ENCODE results near the gene BET1. TPM values are rescaled to one million over a fixed set of nuclear protein-coding genes. Genes with fewer than 3 reads are reported as not detected.
A peak's percentile ranks its signal among the peaks of the same experiment; 100 is the strongest.

BET1 gene
- total RNA-seq, 2 experiments from 2014 or later = 14.3 to 31.6 TPM

DNA sequence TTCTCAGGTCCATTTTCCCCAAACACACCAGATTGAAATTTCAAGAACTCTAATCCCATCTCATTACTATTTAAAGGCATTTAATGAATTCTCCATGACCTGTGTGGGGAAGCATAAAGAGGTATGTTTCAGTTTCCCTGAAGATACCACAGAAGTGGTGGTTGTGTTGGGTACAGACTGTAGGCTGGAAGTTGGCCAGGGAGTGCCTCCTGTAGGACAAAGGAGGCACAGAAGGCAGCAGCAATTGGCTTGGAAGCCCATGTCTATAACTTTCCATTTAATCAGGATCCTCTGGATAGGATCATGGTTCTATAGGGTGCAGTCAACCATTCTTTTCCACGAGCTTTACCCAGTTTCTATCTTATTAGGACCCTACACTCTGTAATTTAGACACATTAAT, 8.6 kb upstream of the BET1 start:
- Histone ChIP-seq H3K79me2 (ENCODE audit: insufficient read depth, low read depth, low read length) (no peaks in the 10 kb centered on the region), H3K4me3 (ENCODE audit: low read depth, low read length, poor library complexity, severe bottlenecking) (no peak overlapping the region), H3K4me2 (ENCODE audit: low read length) (no peak overlapping the region), H2AFZ (ENCODE audit: low read length) (peak overlapping the region; percentile 28; the same call in 1 of the 2 replicates), H3K4me1 (ENCODE audit: insufficient read depth, low read length, poor library complexity, severe bottlenecking) (no peaks in the 10 kb centered on the region), H3K9me3 (ENCODE audit: low read length) (no peaks in the 10 kb centered on the region), H4K20me1 (ENCODE audit: insufficient read depth, low read length) (no peaks in the 10 kb centered on the region), H3K9me2 (ENCODE audit: insufficient read depth, low read length) (no peaks in the 10 kb centered on the region), H3K36me3 (ENCODE audit: insufficient read depth, low read length) (no peaks in the 10 kb centered on the region), H3K27ac (ENCODE audit: low read depth, low read length, poor library complexity, severe bottlenecking) (no peak overlapping the region)
- BruUV-seq (replicated peaks) = no TSS peak
- CTCF ChIA-PET (ENCODE audit: unreplicated experiment) = no interaction called here
- POLR2A ChIA-PET = interaction anchor here (1.4 kb wide), 1 partner anchor 9 kb away, joined by 5 read pairs; the partner anchor contains the start of gene BET1
- TF ChIP-seq EZH2phosphoT487 (IDR thresholded peaks at IDR 0.05; ENCODE audit: borderline replicate concordance, low read depth, low read length) = no peak
- TF ChIP-seq, protein P1, sequence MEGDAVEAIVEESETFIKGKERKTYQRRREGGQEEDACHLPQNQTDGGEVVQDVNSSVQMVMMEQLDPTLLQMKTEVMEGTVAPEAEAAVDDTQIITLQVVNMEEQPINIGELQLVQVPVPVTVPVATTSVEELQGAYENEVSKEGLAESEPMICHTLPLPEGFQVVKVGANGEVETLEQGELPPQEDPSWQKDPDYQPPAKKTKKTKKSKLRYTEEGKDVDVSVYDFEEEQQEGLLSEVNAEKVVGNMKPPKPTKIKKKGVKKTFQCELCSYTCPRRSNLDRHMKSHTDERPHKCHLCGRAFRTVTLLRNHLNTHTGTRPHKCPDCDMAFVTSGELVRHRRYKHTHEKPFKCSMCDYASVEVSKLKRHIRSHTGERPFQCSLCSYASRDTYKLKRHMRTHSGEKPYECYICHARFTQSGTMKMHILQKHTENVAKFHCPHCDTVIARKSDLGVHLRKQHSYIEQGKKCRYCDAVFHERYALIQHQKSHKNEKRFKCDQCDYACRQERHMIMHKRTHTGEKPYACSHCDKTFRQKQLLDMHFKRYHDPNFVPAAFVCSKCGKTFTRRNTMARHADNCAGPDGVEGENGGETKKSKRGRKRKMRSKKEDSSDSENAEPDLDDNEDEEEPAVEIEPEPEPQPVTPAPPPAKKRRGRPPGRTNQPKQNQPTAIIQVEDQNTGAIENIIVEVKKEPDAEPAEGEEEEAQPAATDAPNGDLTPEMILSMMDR (conservative IDR thresholded peaks at IDR 0.05; ENCODE audit: low read length) = no peak
- intact Hi-C loops (cut with micrococcal nuclease; ENCODE audit: unreplicated experiment) = no loop called here
- no peak for DNase-seq (ENCODE audit: low spot score)

DNA sequence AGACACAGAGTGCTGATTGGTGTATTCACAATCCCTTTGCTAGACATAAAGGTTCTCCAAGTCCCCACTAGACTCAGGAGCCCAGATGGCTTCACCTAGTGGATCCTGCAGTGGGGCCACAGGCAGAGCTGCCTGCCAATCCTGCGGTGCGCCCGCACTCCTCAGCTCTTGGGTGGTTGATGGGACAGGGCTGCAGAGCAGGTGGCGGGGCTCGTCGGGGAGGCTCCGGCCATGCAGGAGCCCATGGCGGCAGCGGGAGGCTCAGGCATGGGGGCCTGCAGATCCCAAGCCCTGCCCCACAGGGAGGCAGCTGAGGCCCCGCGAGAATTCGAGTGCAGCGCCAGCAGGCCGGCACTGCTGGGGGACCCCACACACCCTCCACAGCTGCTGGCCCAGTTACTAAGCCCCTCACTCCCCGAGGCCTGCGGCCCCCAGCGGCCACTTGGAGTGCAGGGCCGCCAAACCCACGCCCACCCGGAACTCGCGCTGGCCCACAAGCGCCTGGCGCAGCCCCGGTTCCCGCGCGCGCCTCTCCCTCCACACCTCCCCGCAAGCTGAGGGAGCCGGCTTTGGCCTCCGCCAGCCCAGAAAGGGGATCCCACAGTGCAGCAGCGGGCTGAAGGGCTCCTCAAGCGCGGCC, 7.7 kb upstream of the BET1 start:
- DNase-seq (ENCODE audit: low spot score) = no peak
- BruUV-seq (replicated peaks) = no TSS peak
- no peaks in the 10 kb centered on the region for H3K36me3 ChIP-seq (ENCODE audit: insufficient read depth, low read length)
- H3K79me2 ChIP-seq (ENCODE audit: insufficient read depth, low read depth, low read length) = no peaks in the 10 kb centered on the region
- no peak overlapping the region for H3K27ac ChIP-seq (ENCODE audit: low read depth, low read length, poor library complexity, severe bottlenecking)
- TF ChIP-seq EZH2phosphoT487 (IDR thresholded peaks at IDR 0.05; ENCODE audit: borderline replicate concordance, low read depth, low read length) = no peak
- TF ChIP-seq, protein P1 (conservative IDR thresholded peaks at IDR 0.05; ENCODE audit: low read length) = no peak
- no peaks in the 10 kb centered on the region for H3K9me2 ChIP-seq (ENCODE audit: insufficient read depth, low read length)
- H3K4me2 ChIP-seq (ENCODE audit: low read length) = no peak overlapping the region
- no peak overlapping the region for H2AFZ ChIP-seq (ENCODE audit: low read length)
- no peak overlapping the region for H3K4me3 ChIP-seq (ENCODE audit: low read depth, low read length, poor library complexity, severe bottlenecking)
- H3K4me1 ChIP-seq (ENCODE audit: insufficient read depth, low read length, poor library complexity, severe bottlenecking) = no peaks in the 10 kb centered on the region
- no peaks in the 10 kb centered on the region for H3K9me3 ChIP-seq (ENCODE audit: low read length)
- POLR2A ChIA-PET = interaction anchor here (1.3 to 1.4 kb wide), 2 partner anchors 8 to 17 kb away, joined by 3 to 5 read pairs; partner anchors contain the start of gene BET1
- intact Hi-C loops (cut with micrococcal nuclease; ENCODE audit: unreplicated experiment) = no loop called here
- no peaks in the 10 kb centered on the region for H4K20me1 ChIP-seq (ENCODE audit: insufficient read depth, low read length)
- CTCF ChIA-PET (ENCODE audit: unreplicated experiment) = no interaction called here

DNA sequence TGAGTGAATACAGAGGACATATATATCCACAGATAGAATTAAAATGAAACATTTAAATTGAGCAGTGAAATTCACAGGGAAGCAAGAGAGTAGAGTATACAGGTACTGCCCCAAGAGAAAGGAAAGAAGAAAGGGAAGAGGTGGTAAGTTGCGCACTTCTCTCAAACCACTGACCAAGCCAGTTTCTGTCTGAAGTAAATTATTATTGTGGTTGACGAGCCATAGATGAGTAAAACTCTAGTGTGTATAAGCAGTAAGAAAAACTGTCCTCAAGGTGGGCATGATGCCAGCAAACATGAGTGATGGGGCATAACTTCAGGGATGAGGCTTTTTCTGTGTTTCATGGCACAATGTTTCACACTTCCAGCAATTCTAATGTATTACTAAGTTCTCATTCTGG, 4.4 kb upstream of the BET1 start:
- H3K27ac ChIP-seq (ENCODE audit: low read depth, low read length, poor library complexity, severe bottlenecking) = no peak overlapping the region
- no peak overlapping the region; the same call in 1 of the 2 replicates for H2AFZ ChIP-seq (ENCODE audit: low read length)
- H3K4me2 ChIP-seq (ENCODE audit: low read length) = no peak overlapping the region
- H3K79me2 ChIP-seq (ENCODE audit: insufficient read depth, low read depth, low read length) = peaks cover 5% of the 10 kb centered on the region; the same call in 1 of the 2 replicates
- H3K36me3 ChIP-seq (ENCODE audit: insufficient read depth, low read length) = no peaks in the 10 kb centered on the region
- no TSS peak for BruUV-seq (replicated peaks)
- intact Hi-C loops (cut with micrococcal nuclease; ENCODE audit: unreplicated experiment) = no loop called here
- DNase-seq (ENCODE audit: low spot score) = no peak
- H3K9me3 ChIP-seq (ENCODE audit: low read length) = no peaks in the 10 kb centered on the region
- ChIA-PET CTCF (ENCODE audit: unreplicated experiment) (no interaction called here), POLR2A (no interaction called here)
- H3K9me2 ChIP-seq (ENCODE audit: insufficient read depth, low read length) = no peaks in the 10 kb centered on the region
- TF ChIP-seq EZH2phosphoT487 (IDR thresholded peaks at IDR 0.05; ENCODE audit: borderline replicate concordance, low read depth, low read length) = no peak
- TF ChIP-seq, protein P1 (conservative IDR thresholded peaks at IDR 0.05; ENCODE audit: low read length) = no peak
- no peak overlapping the region for H3K4me3 ChIP-seq (ENCODE audit: low read depth, low read length, poor library complexity, severe bottlenecking)
- peaks cover 9% of the 10 kb centered on the region for H3K4me1 ChIP-seq (ENCODE audit: insufficient read depth, low read length, poor library complexity, severe bottlenecking)
- no peaks in the 10 kb centered on the region for H4K20me1 ChIP-seq (ENCODE audit: insufficient read depth, low read length)

Data from OCI-LY7 (cell line).